ENCODE measurements around the gene MAP1B.

The MAP1B gene

DNA sequence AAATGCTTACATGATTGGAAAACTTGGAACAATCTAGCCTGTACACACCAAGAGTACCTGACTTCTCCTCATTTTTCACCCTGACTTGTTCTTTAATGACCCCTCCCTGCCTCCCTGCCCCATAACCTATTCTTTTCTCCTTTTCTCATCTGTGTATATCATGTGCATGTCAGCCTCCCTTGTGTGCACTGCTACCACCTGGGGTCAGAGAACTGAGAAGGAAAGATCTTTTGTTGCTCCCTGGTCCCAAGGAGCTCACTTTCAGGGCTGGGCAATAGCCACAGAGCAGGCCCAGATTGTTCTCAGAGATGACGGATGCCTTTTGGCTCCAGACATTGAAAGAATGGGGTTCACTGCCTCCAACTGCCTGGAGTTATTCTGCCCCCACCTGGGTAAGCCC lies 5.1 kb downstream of the MAP1B start:
- Mint-ChIP-seq H3K36me3 (ENCODE audit: low read depth) (peaks cover 35% of the 10 kb centered on the region), H3K27ac (peak overlapping the region; percentile 18), H3K4me3 (no peak overlapping the region), H3K9me3 (no peaks in the 10 kb centered on the region), H3K4me1 (peaks cover 59% of the 10 kb centered on the region), H3K27me3 (ENCODE audit: low read depth, poor library complexity) (peaks cover 4% of the 10 kb centered on the region)
- TF ChIP-seq, protein P1, sequence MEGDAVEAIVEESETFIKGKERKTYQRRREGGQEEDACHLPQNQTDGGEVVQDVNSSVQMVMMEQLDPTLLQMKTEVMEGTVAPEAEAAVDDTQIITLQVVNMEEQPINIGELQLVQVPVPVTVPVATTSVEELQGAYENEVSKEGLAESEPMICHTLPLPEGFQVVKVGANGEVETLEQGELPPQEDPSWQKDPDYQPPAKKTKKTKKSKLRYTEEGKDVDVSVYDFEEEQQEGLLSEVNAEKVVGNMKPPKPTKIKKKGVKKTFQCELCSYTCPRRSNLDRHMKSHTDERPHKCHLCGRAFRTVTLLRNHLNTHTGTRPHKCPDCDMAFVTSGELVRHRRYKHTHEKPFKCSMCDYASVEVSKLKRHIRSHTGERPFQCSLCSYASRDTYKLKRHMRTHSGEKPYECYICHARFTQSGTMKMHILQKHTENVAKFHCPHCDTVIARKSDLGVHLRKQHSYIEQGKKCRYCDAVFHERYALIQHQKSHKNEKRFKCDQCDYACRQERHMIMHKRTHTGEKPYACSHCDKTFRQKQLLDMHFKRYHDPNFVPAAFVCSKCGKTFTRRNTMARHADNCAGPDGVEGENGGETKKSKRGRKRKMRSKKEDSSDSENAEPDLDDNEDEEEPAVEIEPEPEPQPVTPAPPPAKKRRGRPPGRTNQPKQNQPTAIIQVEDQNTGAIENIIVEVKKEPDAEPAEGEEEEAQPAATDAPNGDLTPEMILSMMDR (IDR thresholded peaks at IDR 0.05): no peak
- DNase-seq: no peak

DNA sequence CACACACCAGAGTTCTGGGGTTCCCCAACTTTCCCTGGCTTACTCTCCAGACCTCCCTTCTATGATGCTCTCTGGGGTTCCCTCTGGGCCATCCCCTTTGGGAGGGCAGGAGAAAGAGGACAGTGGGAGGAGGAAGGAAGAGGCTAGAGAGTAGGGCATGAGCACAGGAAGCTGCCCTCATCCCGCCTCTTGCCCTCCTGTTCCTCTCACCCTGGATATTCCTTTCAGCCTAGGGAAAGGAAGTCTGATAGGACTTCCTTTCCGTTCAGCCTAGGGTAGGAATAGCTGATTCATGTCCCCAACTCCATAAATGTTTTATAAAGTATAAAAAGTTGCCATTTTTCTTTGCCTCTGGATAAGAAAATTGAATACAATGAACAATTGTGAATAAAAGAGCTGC lies 7.4 kb downstream of the MAP1B start:
- peaks cover 49% of the 10 kb centered on the region for H3K4me1 Mint-ChIP-seq
- no peak overlapping the region for H3K4me3 Mint-ChIP-seq
- H3K27me3 Mint-ChIP-seq (ENCODE audit: low read depth, poor library complexity): peaks cover 4% of the 10 kb centered on the region
- TF ChIP-seq, protein P1 (IDR thresholded peaks at IDR 0.05): no peak
- peaks cover 3% of the 10 kb centered on the region for H3K9me3 Mint-ChIP-seq
- H3K27ac Mint-ChIP-seq: no peak overlapping the region
- H3K36me3 Mint-ChIP-seq (ENCODE audit: low read depth): peaks cover 58% of the 10 kb centered on the region
- no peak for DNase-seq

DNA sequence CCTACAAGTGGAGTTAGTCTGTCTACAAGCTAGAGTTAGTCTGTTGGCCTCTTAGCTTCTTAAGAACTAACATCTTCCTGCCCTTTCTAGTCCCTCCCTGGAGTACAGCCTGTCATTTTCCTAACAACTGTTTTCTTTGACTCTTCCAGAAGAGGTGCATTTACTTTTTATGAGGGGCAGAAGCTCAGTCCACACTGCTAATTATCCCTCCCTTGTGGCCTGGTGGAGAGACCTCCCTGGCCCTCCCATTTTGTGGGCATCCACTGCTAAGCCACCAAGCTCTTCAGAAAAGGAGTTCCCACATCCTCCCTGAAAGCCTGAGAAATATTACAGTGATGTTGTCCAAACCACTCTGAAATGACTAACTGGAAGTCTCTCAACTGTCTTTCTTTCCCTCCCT lies 8.0 kb downstream of the MAP1B start:
- no peak for DNase-seq
- Mint-ChIP-seq H3K4me3 (no peak overlapping the region), H3K27me3 (ENCODE audit: low read depth, poor library complexity) (peaks cover 4% of the 10 kb centered on the region), H3K27ac (peak overlapping the region; percentile 37), H3K4me1 (peaks cover 42% of the 10 kb centered on the region), H3K9me3 (peaks cover 3% of the 10 kb centered on the region), H3K36me3 (ENCODE audit: low read depth) (peaks cover 64% of the 10 kb centered on the region)
- TF ChIP-seq, protein P1 (IDR thresholded peaks at IDR 0.05): no peak

DNA sequence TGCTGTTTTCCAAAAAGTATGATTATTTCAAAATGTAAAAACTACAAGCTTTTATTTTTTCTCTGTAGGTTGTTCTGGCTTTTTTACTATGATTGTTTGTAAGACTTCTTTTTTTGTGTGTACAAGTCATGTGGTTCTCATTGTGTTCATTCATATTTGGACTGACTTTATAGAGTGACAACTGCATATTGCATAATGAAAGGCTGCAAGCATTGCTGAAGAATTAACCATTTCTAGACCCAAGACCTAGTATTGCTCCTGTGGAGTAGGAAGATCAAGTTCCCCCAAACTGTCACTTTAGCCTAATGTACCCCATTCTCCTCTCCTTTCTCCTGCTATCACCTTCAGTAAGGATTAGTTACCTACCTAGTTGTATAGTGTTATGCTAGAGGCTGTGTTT lies 10.0 kb downstream of the MAP1B start:
- Mint-ChIP-seq H3K9me3 (peaks cover 3% of the 10 kb centered on the region), H3K4me3 (no peak overlapping the region), H3K4me1 (peaks cover 42% of the 10 kb centered on the region), H3K36me3 (ENCODE audit: low read depth) (peaks cover 74% of the 10 kb centered on the region), H3K27me3 (ENCODE audit: low read depth, poor library complexity) (peaks cover 4% of the 10 kb centered on the region), H3K27ac (no peak overlapping the region)
- no peak for DNase-seq
- TF ChIP-seq, protein P1 (IDR thresholded peaks at IDR 0.05): no peak

DNA sequence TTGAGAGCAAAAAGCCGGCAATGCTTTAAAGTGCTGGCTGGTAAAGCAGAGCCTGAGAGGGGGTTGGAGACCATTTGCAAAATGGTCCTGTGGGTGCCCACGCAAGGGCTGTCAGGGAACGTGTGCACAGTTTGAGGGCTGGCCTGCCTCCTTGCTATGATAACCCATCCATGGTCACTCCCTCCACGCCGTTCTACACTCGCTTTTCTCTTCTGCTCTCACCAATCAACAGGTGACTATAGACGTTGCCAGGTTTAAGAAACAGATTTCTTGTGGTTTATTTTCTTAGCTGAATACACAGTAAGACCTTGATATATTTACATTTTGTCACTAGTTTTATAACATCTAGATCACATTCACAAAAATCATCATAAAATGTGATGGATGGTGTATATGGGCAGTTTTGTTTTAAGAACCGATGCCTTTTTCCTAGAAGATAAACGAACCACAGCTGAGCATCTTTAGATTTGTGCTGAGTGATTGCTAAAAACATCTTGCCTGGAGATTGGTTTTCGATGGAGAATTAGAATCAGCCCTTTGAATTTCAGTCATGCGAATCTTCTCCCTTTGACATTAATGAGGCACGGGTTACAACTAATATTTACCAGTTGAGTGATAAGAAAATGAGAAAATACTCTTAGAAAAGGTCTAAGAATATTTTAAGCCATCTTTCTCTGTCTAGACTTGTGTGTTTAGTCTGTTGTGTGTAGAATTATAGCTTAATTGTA lies 13.9 kb downstream of the MAP1B start:
- Mint-ChIP-seq H3K27ac (no peak overlapping the region), H3K4me3 (no peak overlapping the region), H3K27me3 (ENCODE audit: low read depth, poor library complexity) (no peaks in the 10 kb centered on the region), H3K4me1 (peaks cover 53% of the 10 kb centered on the region), H3K9me3 (peaks cover 3% of the 10 kb centered on the region), H3K36me3 (ENCODE audit: low read depth) (peaks cover 69% of the 10 kb centered on the region)
- no peak for DNase-seq
- TF ChIP-seq, protein P1 (IDR thresholded peaks at IDR 0.05): no peak
